ENCODE results near the gene IQSEC1. TPM values are rescaled to one million over a fixed set of nuclear protein-coding genes. Genes with fewer than 3 reads are reported as not detected.
A peak's percentile ranks its signal among the peaks of the same experiment; 100 is the strongest.

IQSEC1 gene
- total and polyA plus RNA-seq, 2 donors = 9.4 to 21.9 TPM

GRCh38 chr3:13051066-13051465 is 22.2 kb downstream of the IQSEC1 start:
- no peak overlapping the region for H3K4me3 ChIP-seq (ENCODE audit: low read length in 2 of 2)
- DNase-seq (ENCODE audit: low read depth in 6 of 9, low spot score in 9 of 9) = no peak
- peak overlapping the region in 1 of 2 donors; percentile 36 for H3K27ac ChIP-seq (ENCODE audit: low read depth in 1 of 2, low read length in 1 of 2)
- no peaks in the 10 kb centered on the region for H3K9me3 ChIP-seq (ENCODE audit: control insufficient read depth in 2 of 2, insufficient read depth in 1 of 2, low read length in 1 of 2)
- no peaks in the 10 kb centered on the region for H3K36me3 ChIP-seq (ENCODE audit: control insufficient read depth in 2 of 2, insufficient read depth in 2 of 2, low read length in 1 of 2)
- H3K27me3 ChIP-seq (ENCODE audit: control insufficient read depth in 2 of 2, insufficient read depth in 1 of 2, low read length in 1 of 2) = no peaks in the 10 kb centered on the region
- peaks cover 39 to 78% of the 10 kb centered on the region in 2 donors for H3K4me1 ChIP-seq (ENCODE audit: control insufficient read depth in 2 of 2, insufficient read depth in 2 of 2, low read length in 2 of 2)
- 65% methylated on average over 2 of the region's 2 CpGs for WGBS

GRCh38 chr3:13050446-13050845 is 22.8 kb downstream of the IQSEC1 start:
- peaks cover 45 to 84% of the 10 kb centered on the region in 2 donors for H3K4me1 ChIP-seq (ENCODE audit: control insufficient read depth in 2 of 2, insufficient read depth in 2 of 2, low read length in 2 of 2)
- H3K4me3 ChIP-seq (ENCODE audit: low read length in 2 of 2) = no peak overlapping the region
- no peak for DNase-seq (ENCODE audit: low read depth in 6 of 9, low spot score in 9 of 9)
- H3K27ac ChIP-seq (ENCODE audit: low read depth in 1 of 2, low read length in 1 of 2) = no peak overlapping the region
- 98% methylated on average over 3 of the region's 3 CpGs for WGBS
- no peaks in the 10 kb centered on the region for H3K36me3 ChIP-seq (ENCODE audit: control insufficient read depth in 2 of 2, insufficient read depth in 2 of 2, low read length in 1 of 2)
- H3K9me3 ChIP-seq (ENCODE audit: control insufficient read depth in 2 of 2, insufficient read depth in 1 of 2, low read length in 1 of 2) = peaks cover 0 to 3% of the 10 kb centered on the region in 2 donors
- H3K27me3 ChIP-seq (ENCODE audit: control insufficient read depth in 2 of 2, insufficient read depth in 1 of 2, low read length in 1 of 2) = no peaks in the 10 kb centered on the region

DNA sequence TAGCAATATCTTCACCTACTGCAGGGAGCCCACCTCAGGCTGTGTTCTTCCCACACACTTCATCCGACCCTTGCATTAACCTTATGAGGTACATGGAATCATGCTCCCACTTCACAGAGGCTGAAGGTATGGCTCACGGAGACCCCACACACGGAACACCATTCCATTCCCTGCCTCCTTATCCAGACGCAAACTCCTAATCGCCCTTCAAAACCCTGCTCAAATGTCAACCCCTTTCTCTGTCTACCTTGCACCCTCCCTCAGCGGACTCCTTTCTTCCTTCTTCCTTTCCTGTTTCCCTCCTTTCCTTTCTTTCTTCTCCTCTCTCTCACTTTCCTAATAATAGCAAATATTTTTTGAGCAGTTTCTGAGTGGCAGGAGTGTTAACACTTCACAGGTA is 23.8 kb downstream of the IQSEC1 start:
- Histone ChIP-seq H3K27ac (ENCODE audit: low read depth in 1 of 2, low read length in 1 of 2) (no peak overlapping the region), H3K27me3 (ENCODE audit: control insufficient read depth in 2 of 2, insufficient read depth in 1 of 2, low read length in 1 of 2) (no peaks in the 10 kb centered on the region), H3K36me3 (ENCODE audit: control insufficient read depth in 2 of 2, insufficient read depth in 2 of 2, low read length in 1 of 2) (no peaks in the 10 kb centered on the region), H3K9me3 (ENCODE audit: control insufficient read depth in 2 of 2, insufficient read depth in 1 of 2, low read length in 1 of 2) (peaks cover 0 to 7% of the 10 kb centered on the region in 2 donors), H3K4me1 (ENCODE audit: control insufficient read depth in 2 of 2, insufficient read depth in 2 of 2, low read length in 2 of 2) (peaks cover 56 to 95% of the 10 kb centered on the region in 2 donors), H3K4me3 (ENCODE audit: low read length in 2 of 2) (no peak overlapping the region)
- DNase-seq (ENCODE audit: low read depth in 6 of 9, low spot score in 9 of 9) = no peak
- 98% methylated on average over 6 of the region's 6 CpGs for WGBS

DNA sequence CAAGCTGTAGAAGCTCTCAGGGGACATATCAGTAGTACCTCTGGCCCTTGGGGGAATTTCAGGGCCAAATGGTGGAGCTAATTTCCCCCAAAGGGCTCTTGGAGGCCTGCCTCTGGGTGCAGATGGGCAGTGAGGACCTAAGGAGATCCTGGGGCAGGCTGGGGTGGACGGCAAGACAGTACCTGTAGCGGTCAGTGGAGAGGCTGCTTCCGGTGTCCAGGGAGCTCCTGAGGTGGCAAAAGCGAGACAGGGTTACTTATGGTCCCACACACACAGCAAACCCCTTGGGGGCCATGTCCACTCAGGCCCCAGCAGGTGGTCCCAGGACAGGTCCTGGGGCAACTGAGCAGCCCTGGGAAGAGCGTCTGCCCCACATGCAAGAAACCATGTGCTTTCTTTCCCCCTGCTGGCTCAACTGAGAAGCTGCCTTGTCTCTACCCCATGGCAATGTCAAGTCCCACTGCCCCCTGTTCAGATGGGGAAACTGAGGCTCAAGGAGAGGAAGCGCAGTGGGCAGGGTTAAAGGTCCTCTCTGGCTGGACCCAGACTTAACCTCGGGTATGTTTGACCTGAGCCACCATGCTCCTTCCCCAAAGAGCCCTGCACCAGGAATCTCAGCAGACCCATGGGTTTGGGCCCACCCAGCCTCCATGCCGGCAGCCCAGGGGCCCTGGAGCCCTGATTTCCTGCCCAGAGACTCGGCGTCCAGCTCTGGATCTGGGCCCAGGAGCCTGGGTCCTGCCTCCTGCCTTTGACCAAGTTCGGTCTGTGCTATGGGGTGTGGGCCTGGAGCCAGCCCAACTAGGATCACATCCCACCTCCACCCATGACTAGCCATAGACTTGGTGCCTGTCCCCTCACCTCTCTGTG is 25.7 kb downstream of the IQSEC1 start:
- Histone ChIP-seq H3K4me3 (ENCODE audit: low read length in 2 of 2) (no peak overlapping the region), H3K4me1 (ENCODE audit: control insufficient read depth in 2 of 2, insufficient read depth in 2 of 2, low read length in 2 of 2) (peaks cover 64 to 99% of the 10 kb centered on the region in 2 donors), H3K9me3 (ENCODE audit: control insufficient read depth in 2 of 2, insufficient read depth in 1 of 2, low read length in 1 of 2) (peaks cover 0 to 7% of the 10 kb centered on the region in 2 donors), H3K27ac (ENCODE audit: low read depth in 1 of 2, low read length in 1 of 2) (peak overlapping the region in 1 of 2 donors; percentile 97), H3K27me3 (ENCODE audit: control insufficient read depth in 2 of 2, insufficient read depth in 1 of 2, low read length in 1 of 2) (no peaks in the 10 kb centered on the region), H3K36me3 (ENCODE audit: control insufficient read depth in 2 of 2, insufficient read depth in 2 of 2, low read length in 1 of 2) (no peaks in the 10 kb centered on the region)
- DNase-seq (ENCODE audit: low read depth in 6 of 9, low spot score in 9 of 9) = no peak
- WGBS = 80% methylated on average over 11 of the region's 11 CpGs

DNA sequence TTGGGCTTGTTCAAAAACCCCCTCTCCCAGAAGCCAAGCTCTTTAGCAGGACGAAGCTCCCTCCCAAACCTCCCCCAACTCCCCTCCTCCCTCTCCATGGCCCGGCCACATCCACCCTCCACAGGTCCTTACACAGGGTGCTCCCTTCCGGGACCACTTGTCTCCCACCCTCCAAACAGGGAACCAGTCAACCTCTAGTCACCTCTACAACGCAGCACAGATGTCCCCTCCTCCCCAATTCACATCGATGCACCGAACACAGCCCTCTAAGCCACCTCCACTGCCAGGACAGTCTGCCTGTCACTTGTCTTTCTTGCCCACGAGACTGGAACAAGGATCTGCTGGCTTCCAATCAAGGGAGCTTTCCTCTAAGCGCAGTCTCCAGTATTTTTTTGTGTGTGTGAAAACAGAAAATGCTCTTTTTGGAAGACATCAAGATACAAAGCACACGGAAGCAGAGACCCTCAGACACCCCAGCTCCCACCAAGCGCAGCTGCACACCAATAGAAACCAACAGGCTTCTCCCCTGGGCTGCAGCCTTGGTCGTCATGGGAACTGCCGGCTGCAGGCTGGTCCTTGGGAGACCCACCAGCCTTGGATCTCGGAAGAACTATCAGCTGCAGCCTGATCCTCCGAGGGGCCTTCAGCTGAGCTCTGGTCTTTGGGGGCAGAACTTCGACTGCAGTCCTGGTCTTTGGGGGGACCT is 26.5 kb downstream of the IQSEC1 start:
- peaks cover 64 to 99% of the 10 kb centered on the region in 2 donors for H3K4me1 ChIP-seq (ENCODE audit: control insufficient read depth in 2 of 2, insufficient read depth in 2 of 2, low read length in 2 of 2)
- H3K27ac ChIP-seq (ENCODE audit: low read depth in 1 of 2, low read length in 1 of 2) = peak overlapping the region; percentile 54 to 97
- no peak for DNase-seq (ENCODE audit: low read depth in 6 of 9, low spot score in 9 of 9)
- WGBS = 80% methylated on average over 15 of the region's 15 CpGs
- H3K27me3 ChIP-seq (ENCODE audit: control insufficient read depth in 2 of 2, insufficient read depth in 1 of 2, low read length in 1 of 2) = no peaks in the 10 kb centered on the region
- no peaks in the 10 kb centered on the region for H3K36me3 ChIP-seq (ENCODE audit: control insufficient read depth in 2 of 2, insufficient read depth in 2 of 2, low read length in 1 of 2)
- peaks cover 0 to 7% of the 10 kb centered on the region in 2 donors for H3K9me3 ChIP-seq (ENCODE audit: control insufficient read depth in 2 of 2, insufficient read depth in 1 of 2, low read length in 1 of 2)
- H3K4me3 ChIP-seq (ENCODE audit: low read length in 2 of 2) = no peak overlapping the region

DNA sequence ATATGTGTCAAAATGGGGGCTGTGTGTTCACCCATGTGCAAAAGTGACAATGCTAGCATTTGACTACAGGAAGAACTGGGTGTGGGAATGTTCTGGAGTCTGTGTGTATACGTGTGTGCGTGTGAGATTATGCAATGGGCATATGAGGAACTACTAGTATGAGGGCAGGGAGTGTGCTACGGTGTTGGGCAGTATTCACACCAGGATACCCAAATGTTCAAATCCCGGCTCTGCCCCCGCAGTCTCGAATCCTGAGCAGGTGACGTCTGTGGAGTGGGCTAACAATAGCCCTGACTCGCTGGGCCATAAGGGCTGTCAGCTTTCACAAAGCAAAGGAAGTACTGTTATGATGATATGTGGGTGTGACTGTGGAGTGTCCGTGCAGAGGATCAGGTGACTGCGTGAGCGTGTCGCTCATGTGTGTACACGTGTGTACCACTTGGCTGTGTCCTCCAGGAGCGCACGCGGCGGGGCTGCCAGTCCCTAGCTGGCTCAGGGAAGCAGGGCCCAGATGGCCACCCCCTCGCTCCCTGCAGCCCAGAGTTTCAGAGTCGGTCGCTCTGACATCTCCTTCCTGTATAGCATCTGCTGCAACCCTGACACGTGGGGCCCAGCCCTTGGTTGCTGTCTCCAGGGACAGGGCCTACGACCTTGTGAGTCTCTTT is 27.2 kb downstream of the IQSEC1 start:
- H3K27me3 ChIP-seq (ENCODE audit: control insufficient read depth in 2 of 2, insufficient read depth in 1 of 2, low read length in 1 of 2) = no peaks in the 10 kb centered on the region
- peaks cover 58 to 99% of the 10 kb centered on the region in 2 donors for H3K4me1 ChIP-seq (ENCODE audit: control insufficient read depth in 2 of 2, insufficient read depth in 2 of 2, low read length in 2 of 2)
- DNase-seq (ENCODE audit: low read depth in 6 of 9, low spot score in 9 of 9) = peak in 6 of 9 donors; percentile 52 to 85 (median 66)
- H3K27ac ChIP-seq (ENCODE audit: low read depth in 1 of 2, low read length in 1 of 2) = peak overlapping the region; percentile 54 to 97
- no peaks in the 10 kb centered on the region for H3K36me3 ChIP-seq (ENCODE audit: control insufficient read depth in 2 of 2, insufficient read depth in 2 of 2, low read length in 1 of 2)
- no peak overlapping the region for H3K4me3 ChIP-seq (ENCODE audit: low read length in 2 of 2)
- WGBS = 53% methylated on average over 22 of the region's 22 CpGs
- H3K9me3 ChIP-seq (ENCODE audit: control insufficient read depth in 2 of 2, insufficient read depth in 1 of 2, low read length in 1 of 2) = peaks cover 0 to 7% of the 10 kb centered on the region in 2 donors

DNA sequence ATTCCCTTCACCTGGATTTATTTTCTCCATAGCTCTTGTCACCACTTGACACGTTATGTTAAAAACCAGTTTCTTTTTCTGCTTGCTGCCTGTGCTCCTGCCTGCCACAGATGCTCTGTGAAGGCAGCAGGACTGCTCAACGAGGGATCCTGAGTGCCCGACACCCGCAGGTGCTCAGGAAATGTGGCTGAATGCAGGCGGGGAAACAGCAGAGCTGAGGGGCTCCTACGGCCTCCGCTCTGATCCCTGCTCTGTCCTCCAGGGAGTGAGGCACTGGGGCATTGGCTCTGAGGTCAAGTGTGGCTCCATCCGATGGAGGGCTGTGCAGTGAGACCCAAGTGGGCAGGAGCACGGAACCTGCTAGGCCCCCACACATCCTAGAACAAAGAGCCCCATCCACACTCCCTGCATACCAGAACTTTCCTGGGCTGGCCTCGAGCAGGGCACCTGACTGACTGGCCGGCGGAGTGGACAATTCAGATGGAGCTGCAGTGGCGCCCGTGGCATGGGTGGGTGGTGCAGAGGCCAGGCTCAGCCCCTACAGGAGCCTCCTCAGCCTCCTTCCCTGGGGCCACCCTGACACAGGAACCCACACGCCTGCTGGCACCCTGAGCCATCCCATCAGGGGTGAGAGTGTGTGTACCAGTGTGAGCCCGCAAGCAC is 27.9 kb downstream of the IQSEC1 start:
- no peak overlapping the region for H3K4me3 ChIP-seq (ENCODE audit: low read length in 2 of 2)
- peak overlapping the region; percentile 68 to 97 for H3K27ac ChIP-seq (ENCODE audit: low read depth in 1 of 2, low read length in 1 of 2)
- H3K4me1 ChIP-seq (ENCODE audit: control insufficient read depth in 2 of 2, insufficient read depth in 2 of 2, low read length in 2 of 2) = peaks cover 61 to 99% of the 10 kb centered on the region in 2 donors
- WGBS = 53% methylated on average over 16 of the region's 16 CpGs
- peaks cover 0 to 7% of the 10 kb centered on the region in 2 donors for H3K9me3 ChIP-seq (ENCODE audit: control insufficient read depth in 2 of 2, insufficient read depth in 1 of 2, low read length in 1 of 2)
- DNase-seq (ENCODE audit: low read depth in 6 of 9, low spot score in 9 of 9) = peak in 4 of 9 donors; percentile 53 to 78 (median 57)
- no peaks in the 10 kb centered on the region for H3K36me3 ChIP-seq (ENCODE audit: control insufficient read depth in 2 of 2, insufficient read depth in 2 of 2, low read length in 1 of 2)
- H3K27me3 ChIP-seq (ENCODE audit: control insufficient read depth in 2 of 2, insufficient read depth in 1 of 2, low read length in 1 of 2) = no peaks in the 10 kb centered on the region

- no peaks in the 10 kb centered on the region for H3K36me3 ChIP-seq (ENCODE audit: control insufficient read depth in 2 of 2, insufficient read depth in 2 of 2, low read length in 1 of 2)
- peaks cover 0 to 7% of the 10 kb centered on the region in 2 donors for H3K9me3 ChIP-seq (ENCODE audit: control insufficient read depth in 2 of 2, insufficient read depth in 1 of 2, low read length in 1 of 2)
- H3K27me3 ChIP-seq (ENCODE audit: control insufficient read depth in 2 of 2, insufficient read depth in 1 of 2, low read length in 1 of 2) = no peaks in the 10 kb centered on the region
- peaks cover 64 to 99% of the 10 kb centered on the region in 2 donors for H3K4me1 ChIP-seq (ENCODE audit: control insufficient read depth in 2 of 2, insufficient read depth in 2 of 2, low read length in 2 of 2)
- no peak overlapping the region for H3K4me3 ChIP-seq (ENCODE audit: low read length in 2 of 2)
- WGBS = 92% methylated on average over 13 of the region's 13 CpGs
- no peak for DNase-seq (ENCODE audit: low read depth in 6 of 9, low spot score in 9 of 9)
- H3K27ac ChIP-seq (ENCODE audit: low read depth in 1 of 2, low read length in 1 of 2) = peak overlapping the region; percentile 68 to 97
Measured at GRCh38 chr3:13044496-13045240, 28.6 kb downstream of the IQSEC1 start.

Data from thymus (tissue), 11 donors.